Activated CD4-positive, alpha-beta T cell treated with anti-CD3 and anti-CD28 coated beads, Interleukin-2, Interleukin-4, amounts not matched to agents 100 ng/mL and 50 ng/mL, durations not matched to agents 16 hours and 8 hours (primary cell): ENCODE results near the gene LTO1.

ENCODE experiments used
- DNase-seq: peaks from one replicate; pipeline ENCODE4 v3.0.0-alpha.2; 2020; ENCODE audit warnings: low spot score

LTO1 gene

GRCh38 chr11:69657456-69657910 is 17.7 kb downstream of the LTO1 start:
- no peak for DNase-seq

GRCh38 chr11:69656536-69657455 is 18.4 kb downstream of the LTO1 start:
- DNase-seq = no peak

- no peak for DNase-seq
Measured at GRCh38 chr11:69655479-69656428, 19.4 kb downstream of the LTO1 start.

- no peak for DNase-seq
Measured at GRCh38 chr11:69654660-69655478, 20.3 kb downstream of the LTO1 start.

GRCh38 chr11:69654001-69654659 is 21.0 kb downstream of the LTO1 start:
- no peak for DNase-seq

GRCh38 chr11:69653406-69653960 is 21.7 kb downstream of the LTO1 start:
- no peak for DNase-seq

GRCh38 chr11:69652999-69653398 is 22.2 kb downstream of the LTO1 start:
- no peak for DNase-seq

GRCh38 chr11:69651834-69652620 is 23.1 kb downstream of the LTO1 start:
- DNase-seq = no peak

GRCh38 chr11:69650832-69651344 is 24.3 kb downstream of the LTO1 start:
- no peak for DNase-seq

- no peak for DNase-seq
Measured at GRCh38 chr11:69650081-69650831, 24.9 kb downstream of the LTO1 start.

- no peak for DNase-seq
Measured at GRCh38 chr11:69649576-69649900, 25.6 kb downstream of the LTO1 start.

- no peak for DNase-seq
Measured at GRCh38 chr11:69648679-69649575, 26.2 kb downstream of the LTO1 start.

GRCh38 chr11:69647761-69648497 is 27.2 kb downstream of the LTO1 start:
- DNase-seq = no peak

GRCh38 chr11:69647390-69647748 is 27.8 kb downstream of the LTO1 start:
- no peak for DNase-seq

- no peak for DNase-seq
Measured at GRCh38 chr11:69646493-69647389, 28.4 kb downstream of the LTO1 start.

GRCh38 chr11:69645801-69646492 is 29.2 kb downstream of the LTO1 start:
- DNase-seq = no peak
